ENCODE measurements around the gene SLC29A4. TPM values are rescaled to one million over a fixed set of nuclear protein-coding genes. Genes with fewer than 3 reads are reported as not detected.

The SLC29A4 gene
- total and polyA plus RNA-seq, 2 of the 8 experiments (the other 6 are each of a cell fraction or from before 2014, with no cell fraction given) = 6.9 to 15.1 TPM

- WGBS, 2 experiments (ENCODE audit: extremely low coverage in 1 of 2, insufficient coverage in 1 of 2, insufficient read length in 1 of 2, insufficient replicate concordance in 2 of 2, low coverage in 1 of 2, low lambda C conversion rate in 2 of 2, missing lambda C conversion rate in 1 of 2) = 85% methylated on average over 8 of the region's 13 CpGs; no CpG with 5 or more reads in 1 of the 2 experiments
- H3K18ac ChIP-seq (ENCODE audit: extremely low read depth, low read length) = no peak overlapping the region
- no peak overlapping the region for H2BK20ac ChIP-seq (ENCODE audit: low read length)
- no peak overlapping the region for H3K4me2 ChIP-seq (ENCODE audit: insufficient read depth in 1 of 2, low read depth in 2 of 2, low read length in 2 of 2)
- H3K4me3 ChIP-seq (ENCODE audit: extremely low read depth in 1 of 4, insufficient read depth in 2 of 4, low read depth in 3 of 4, low read length in 4 of 4) = no peak overlapping the region
- no peak overlapping the region for H3K9ac ChIP-seq (replicated peaks in 1 of 4; ENCODE audit: extremely low read depth in 1 of 4, low read depth in 3 of 4, low read length in 3 of 4)
- ChIA-PET CTCF (ENCODE audit: partially characterized antibody) (interaction anchor here (1.2 kb wide), 1 partner anchor 37 kb away, joined by 3 read pairs; no protein-coding TSS in a partner anchor), POLR2A (ENCODE audit: partially characterized antibody) (interaction anchor here (2.4 kb wide), 1 partner anchor 10 kb away, joined by 6 read pairs; no protein-coding TSS in a partner anchor)
- H2BK12ac ChIP-seq (ENCODE audit: low read depth, low read length) = no peak overlapping the region
- peaks cover 0 to 13% (median 9%) of the 10 kb centered on the region in 4 experiments; a peak in 6 of 7 replicates for H3K4me1 ChIP-seq (replicated peaks in 1 of 4; ENCODE audit: control insufficient read depth in 3 of 4, insufficient read depth in 4 of 4, low read length in 3 of 4)
- H2BK15ac ChIP-seq (ENCODE audit: low read length) = no peak overlapping the region
- peaks cover 11 to 24% (median 22%) of the 10 kb centered on the region in 4 experiments for H3K27me3 ChIP-seq (replicated peaks in 1 of 4; ENCODE audit: control insufficient read depth in 3 of 4, extremely low read depth in 1 of 4, insufficient read depth in 3 of 4, low read length in 3 of 4)
- H3K14ac ChIP-seq (ENCODE audit: insufficient read length) = no peak overlapping the region
- H2AK5ac ChIP-seq (ENCODE audit: low read depth, low read length) = no peak overlapping the region
- no peak overlapping the region for H2BK120ac ChIP-seq (replicated peaks; ENCODE audit: low read depth, low read length)
- H3K9me3 ChIP-seq (ENCODE audit: insufficient read depth in 2 of 2, low read depth in 1 of 2, low read length in 1 of 2) = peaks cover 0 to 6% of the 10 kb centered on the region in 2 experiments; a peak in 1 of 4 replicates
- no peak overlapping the region for H2AFZ ChIP-seq (ENCODE audit: low read length)
- FAIRE-seq = no peak
- H3K4ac ChIP-seq (replicated peaks; ENCODE audit: insufficient read length, low read depth, low read length) = no peak overlapping the region
- H4K91ac ChIP-seq (replicated peaks; ENCODE audit: insufficient read length, low read length) = no peak overlapping the region
- no peaks in the 10 kb centered on the region for H3K79me1 ChIP-seq (ENCODE audit: low read depth, low read length)
- H4K5ac ChIP-seq (ENCODE audit: insufficient read length, low read depth, low read length) = no peak overlapping the region
- no peak overlapping the region for H4K8ac ChIP-seq (ENCODE audit: extremely low read depth, insufficient read depth, low read length)
- H3K56ac ChIP-seq (replicated peaks; ENCODE audit: insufficient read length, low read depth, low read length) = no peak overlapping the region
- H3K36me3 ChIP-seq (ENCODE audit: control insufficient read depth in 2 of 4, insufficient read depth in 4 of 4, low read length in 3 of 4) = no peaks in the 10 kb centered on the region
- peaks cover 1% of the 10 kb centered on the region; the same call in 1 of the 2 replicates for H3K23me2 ChIP-seq (ENCODE audit: low read depth, low read length)
- no peak overlapping the region for H3K27ac ChIP-seq (ENCODE audit: low read depth, low read length)
- H3K23ac ChIP-seq (ENCODE audit: insufficient read length) = no peak overlapping the region
- H2BK5ac ChIP-seq (ENCODE audit: low read depth, low read length) = no peak overlapping the region
- no peaks in the 10 kb centered on the region for H3K79me2 ChIP-seq (ENCODE audit: control insufficient read depth in 1 of 2, insufficient read depth in 2 of 2, low read length in 2 of 2)
- DNase-seq (ENCODE audit: low read depth in 1 of 2, low spot score in 2 of 2) = no peak
- H4K20me1 ChIP-seq (replicated peaks in 1 of 2; ENCODE audit: control insufficient read depth in 1 of 2, insufficient read depth in 2 of 2, low read length in 2 of 2) = peaks cover 3 to 5% of the 10 kb centered on the region in 2 experiments
- TF ChIP-seq TCF12 (IDR thresholded peaks at IDR 0.05; ENCODE audit: low read depth, low read length) = no peak
- no peak for TF ChIP-seq GABPA (IDR thresholded peaks at IDR 0.05; ENCODE audit: borderline replicate concordance, insufficient read depth, low read length)
- TF ChIP-seq CTBP2 (IDR thresholded peaks at IDR 0.05; ENCODE audit: borderline replicate concordance, insufficient read depth, insufficient read length, low read length) = no peak
- no peak for TF ChIP-seq ATF2 (IDR thresholded peaks at IDR 0.05; ENCODE audit: low read length)
- no peak for TF ChIP-seq SP1 (IDR thresholded peaks at IDR 0.05; ENCODE audit: low read depth, low read length)
- no peak for TF ChIP-seq EP300 (IDR thresholded peaks at IDR 0.05; ENCODE audit: borderline replicate concordance in 1 of 2, low read depth in 2 of 2, low read length in 2 of 2)
- TF ChIP-seq PHF8 (conservative IDR thresholded peaks at IDR 0.05; ENCODE audit: low read depth, low read length) = no peak
- no peak for TF ChIP-seq BRCA1 (IDR thresholded peaks at IDR 0.05; ENCODE audit: low read depth, low read length)
- TF ChIP-seq BCL11A (IDR thresholded peaks at IDR 0.05; ENCODE audit: low read depth in 2 of 2, low read length in 2 of 2) = no peak
- no peak for TF ChIP-seq NANOG (IDR thresholded peaks at IDR 0.05; ENCODE audit: insufficient read depth, low read depth, low read length, poor library complexity, severe bottlenecking)
- TF ChIP-seq, protein P1, sequence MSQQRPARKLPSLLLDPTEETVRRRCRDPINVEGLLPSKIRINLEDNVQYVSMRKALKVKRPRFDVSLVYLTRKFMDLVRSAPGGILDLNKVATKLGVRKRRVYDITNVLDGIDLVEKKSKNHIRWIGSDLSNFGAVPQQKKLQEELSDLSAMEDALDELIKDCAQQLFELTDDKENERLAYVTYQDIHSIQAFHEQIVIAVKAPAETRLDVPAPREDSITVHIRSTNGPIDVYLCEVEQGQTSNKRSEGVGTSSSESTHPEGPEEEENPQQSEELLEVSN (IDR thresholded peaks at IDR 0.05) = no peak
Observed at GRCh38 chr7:5345171-5345570, 62.4 kb downstream of the SLC29A4 start.
